ENCODE measurements around the gene EPHA4.

Gene EPHA4

GRCh38 chr2:221532641-221533040, 39.5 kb downstream of the EPHA4 start:
- H3K56ac ChIP-seq (ENCODE audit: low read length): no peak overlapping the region
- no peaks in the 10 kb centered on the region for H3K36me3 ChIP-seq (ENCODE audit: control insufficient read depth, insufficient read depth, low read length)
- no CpG with 5 or more reads among the region's 3 CpGs for WGBS (ENCODE audit: extremely low coverage, insufficient coverage, low lambda C conversion rate)
- no peak overlapping the region for H3K4me3 ChIP-seq (ENCODE audit: low read length)
- H3K4me2 ChIP-seq (ENCODE audit: low read length): no peak overlapping the region
- no peak for DNase-seq
- H3K79me1 ChIP-seq (ENCODE audit: low read length): peaks cover 7% of the 10 kb centered on the region
- H2BK5ac ChIP-seq (ENCODE audit: low read length): no peak overlapping the region
- no peak overlapping the region for H2BK15ac ChIP-seq (replicated peaks; ENCODE audit: low read depth)
- no peak overlapping the region for H2AK5ac ChIP-seq (ENCODE audit: low read length)
- no peaks in the 10 kb centered on the region for H3K79me2 ChIP-seq (ENCODE audit: control insufficient read depth, insufficient read depth, low read length)
- no peak overlapping the region for H3K23ac ChIP-seq (ENCODE audit: low read length)
- H3K9ac ChIP-seq (ENCODE audit: low read length): no peak overlapping the region
- no peak overlapping the region for H3K27ac ChIP-seq (ENCODE audit: low read depth, low read length)
- H3K27me3 ChIP-seq (ENCODE audit: insufficient read depth, low read length, poor library complexity): no peaks in the 10 kb centered on the region
- no peak overlapping the region for H3K18ac ChIP-seq (ENCODE audit: low read length)
- no peak overlapping the region for H4K5ac ChIP-seq (ENCODE audit: low read length)
- peaks cover 7% of the 10 kb centered on the region for H3K4me1 ChIP-seq (ENCODE audit: control insufficient read depth, low read depth, low read length)
- H2BK120ac ChIP-seq (ENCODE audit: low read depth, low read length): no peak overlapping the region
- no peak overlapping the region for H3K4ac ChIP-seq (ENCODE audit: low read depth, low read length)
- no peak overlapping the region for H4K8ac ChIP-seq (ENCODE audit: low read depth, low read length)

GRCh38 chr2:221530653-221531037, 41.5 kb downstream of the EPHA4 start:
- Histone ChIP-seq H3K56ac (ENCODE audit: low read length) (no peak overlapping the region), H2BK15ac (replicated peaks; ENCODE audit: low read depth) (no peak overlapping the region), H3K4ac (ENCODE audit: low read depth, low read length) (no peak overlapping the region), H3K27me3 (ENCODE audit: insufficient read depth, low read length, poor library complexity) (no peaks in the 10 kb centered on the region), H3K79me2 (ENCODE audit: control insufficient read depth, insufficient read depth, low read length) (no peaks in the 10 kb centered on the region), H3K27ac (ENCODE audit: low read depth, low read length) (no peak overlapping the region), H3K79me1 (ENCODE audit: low read length) (peaks cover 5% of the 10 kb centered on the region), H3K18ac (ENCODE audit: low read length) (no peak overlapping the region), H3K4me2 (ENCODE audit: low read length) (no peak overlapping the region), H3K36me3 (ENCODE audit: control insufficient read depth, insufficient read depth, low read length) (no peaks in the 10 kb centered on the region), H3K9ac (ENCODE audit: low read length) (no peak overlapping the region), H3K4me3 (ENCODE audit: low read length) (no peak overlapping the region), H2AK5ac (ENCODE audit: low read length) (no peak overlapping the region), H3K23ac (ENCODE audit: low read length) (no peak overlapping the region), H4K5ac (ENCODE audit: low read length) (no peak overlapping the region), H2BK120ac (ENCODE audit: low read depth, low read length) (no peak overlapping the region), H2BK5ac (ENCODE audit: low read length) (no peak overlapping the region), H3K4me1 (ENCODE audit: control insufficient read depth, low read depth, low read length) (peaks cover 7% of the 10 kb centered on the region), H4K8ac (ENCODE audit: low read depth, low read length) (no peak overlapping the region)
- DNase-seq: no peak
- WGBS (ENCODE audit: extremely low coverage, insufficient coverage, low lambda C conversion rate): no CpG with 5 or more reads among the region's 2 CpGs

- Histone ChIP-seq H3K79me2 (ENCODE audit: control insufficient read depth, insufficient read depth, low read length) (no peaks in the 10 kb centered on the region), H3K4me2 (ENCODE audit: low read length) (no peak overlapping the region), H3K79me1 (ENCODE audit: low read length) (peaks cover 5% of the 10 kb centered on the region), H3K4me1 (ENCODE audit: control insufficient read depth, low read depth, low read length) (peaks cover 6% of the 10 kb centered on the region), H3K4me3 (ENCODE audit: low read length) (no peak overlapping the region), H3K23ac (ENCODE audit: low read length) (no peak overlapping the region), H3K4ac (ENCODE audit: low read depth, low read length) (no peak overlapping the region), H4K8ac (ENCODE audit: low read depth, low read length) (no peak overlapping the region), H2AK5ac (ENCODE audit: low read length) (no peak overlapping the region), H3K36me3 (ENCODE audit: control insufficient read depth, insufficient read depth, low read length) (no peaks in the 10 kb centered on the region), H3K18ac (ENCODE audit: low read length) (no peak overlapping the region), H4K5ac (ENCODE audit: low read length) (no peak overlapping the region), H3K27ac (ENCODE audit: low read depth, low read length) (no peak overlapping the region), H3K27me3 (ENCODE audit: insufficient read depth, low read length, poor library complexity) (no peaks in the 10 kb centered on the region), H3K9ac (ENCODE audit: low read length) (no peak overlapping the region), H2BK15ac (replicated peaks; ENCODE audit: low read depth) (no peak overlapping the region), H3K56ac (ENCODE audit: low read length) (peak overlapping the region; percentile 26), H2BK120ac (ENCODE audit: low read depth, low read length) (no peak overlapping the region), H2BK5ac (ENCODE audit: low read length) (no peak overlapping the region)
- no CpG with 5 or more reads among the region's 10 CpGs for WGBS (ENCODE audit: extremely low coverage, insufficient coverage, low lambda C conversion rate)
- DNase-seq: no peak
These were observed 42.0 kb downstream of the EPHA4 start for GRCh38 chr2:221529943-221530652.

GRCh38 chr2:221529177-221529942, 42.7 kb downstream of the EPHA4 start:
- no CpG with 5 or more reads among the region's 8 CpGs for WGBS (ENCODE audit: extremely low coverage, insufficient coverage, low lambda C conversion rate)
- no peak overlapping the region for H4K5ac ChIP-seq (ENCODE audit: low read length)
- no peaks in the 10 kb centered on the region for H3K79me2 ChIP-seq (ENCODE audit: control insufficient read depth, insufficient read depth, low read length)
- no peak overlapping the region for H2BK5ac ChIP-seq (ENCODE audit: low read length)
- no peak for DNase-seq
- H2BK120ac ChIP-seq (ENCODE audit: low read depth, low read length): no peak overlapping the region
- H3K56ac ChIP-seq (ENCODE audit: low read length): no peak overlapping the region
- no peak overlapping the region for H3K18ac ChIP-seq (ENCODE audit: low read length)
- no peak overlapping the region for H2AK5ac ChIP-seq (ENCODE audit: low read length)
- H3K4me3 ChIP-seq (ENCODE audit: low read length): no peak overlapping the region
- no peak overlapping the region for H3K23ac ChIP-seq (ENCODE audit: low read length)
- peaks cover 5% of the 10 kb centered on the region for H3K79me1 ChIP-seq (ENCODE audit: low read length)
- H3K4ac ChIP-seq (ENCODE audit: low read depth, low read length): no peak overlapping the region
- H4K8ac ChIP-seq (ENCODE audit: low read depth, low read length): no peak overlapping the region
- H3K9ac ChIP-seq (ENCODE audit: low read length): no peak overlapping the region
- H3K4me2 ChIP-seq (ENCODE audit: low read length): no peak overlapping the region
- no peak overlapping the region for H2BK15ac ChIP-seq (replicated peaks; ENCODE audit: low read depth)
- no peaks in the 10 kb centered on the region for H3K36me3 ChIP-seq (ENCODE audit: control insufficient read depth, insufficient read depth, low read length)
- H3K27me3 ChIP-seq (ENCODE audit: insufficient read depth, low read length, poor library complexity): no peaks in the 10 kb centered on the region
- no peak overlapping the region for H3K27ac ChIP-seq (ENCODE audit: low read depth, low read length)
- peaks cover 1% of the 10 kb centered on the region for H3K4me1 ChIP-seq (ENCODE audit: control insufficient read depth, low read depth, low read length)

- Histone ChIP-seq H3K4me2 (ENCODE audit: low read length) (no peak overlapping the region), H3K9ac (ENCODE audit: low read length) (no peak overlapping the region), H3K27ac (ENCODE audit: low read depth, low read length) (no peak overlapping the region), H2AK5ac (ENCODE audit: low read length) (no peak overlapping the region), H3K27me3 (ENCODE audit: insufficient read depth, low read length, poor library complexity) (no peaks in the 10 kb centered on the region), H3K23ac (ENCODE audit: low read length) (no peak overlapping the region), H3K56ac (ENCODE audit: low read length) (no peak overlapping the region), H2BK120ac (ENCODE audit: low read depth, low read length) (no peak overlapping the region), H3K79me2 (ENCODE audit: control insufficient read depth, insufficient read depth, low read length) (no peaks in the 10 kb centered on the region), H3K36me3 (ENCODE audit: control insufficient read depth, insufficient read depth, low read length) (no peaks in the 10 kb centered on the region), H4K8ac (ENCODE audit: low read depth, low read length) (no peak overlapping the region), H3K79me1 (ENCODE audit: low read length) (peaks cover 2% of the 10 kb centered on the region), H3K18ac (ENCODE audit: low read length) (peak overlapping the region; percentile 75), H3K4ac (ENCODE audit: low read depth, low read length) (no peak overlapping the region), H3K4me1 (ENCODE audit: control insufficient read depth, low read depth, low read length) (peaks cover 1% of the 10 kb centered on the region), H2BK15ac (replicated peaks; ENCODE audit: low read depth) (no peak overlapping the region), H4K5ac (ENCODE audit: low read length) (no peak overlapping the region), H3K4me3 (ENCODE audit: low read length) (no peak overlapping the region), H2BK5ac (ENCODE audit: low read length) (no peak overlapping the region)
- no CpG with 5 or more reads among the region's 6 CpGs for WGBS (ENCODE audit: extremely low coverage, insufficient coverage, low lambda C conversion rate)
- DNase-seq: no peak
These were observed 44.3 kb downstream of the EPHA4 start for GRCh38 chr2:221527776-221528309.
